Adrenal gland (tissue), 12 donors: ENCODE measurements around the gene ACTN1. TPM values are rescaled to one million over a fixed set of nuclear protein-coding genes. Genes with fewer than 3 reads are reported as not detected.

Experiments
- DNase-seq, 7 donors: peaks; one replicate each; pipeline ENCODE4 v3.0.0-alpha.2; 2019 to 2020
- H3K27ac ChIP-seq, 5 donors: fragments of 200-600 bp; sonication (generic) in 4 of 5; 1 replicate in 3 of 5; 2 replicates in 2 of 5; pipeline versions ENCODE4 v1.5.1 to v1.8.0; 2016 to 2020; ENCODE audit warnings: mild to moderate bottlenecking in 1 of 5
- H3K27me3 ChIP-seq: fragments of 200-600 bp; 2 replicates; pipeline ENCODE4 v1.8.0; 2021
- H3K36me3 ChIP-seq, 2 donors: fragments of 200-600 bp; replicated peaks in 1 of 2; 1 replicate in 1 of 2; 2 replicates in 1 of 2; pipeline versions ENCODE4 v1.5.1 to v1.8.0; 2018 to 2022
- H3K4me1 ChIP-seq, 2 donors: fragments of 200-600 bp; replicated peaks in 1 of 2; 1 replicate in 1 of 2; 2 replicates in 1 of 2; pipeline versions ENCODE4 v1.5.1 to v1.8.0; 2018 to 2021
- H3K4me3 ChIP-seq, 4 donors: fragments of 200-600 bp; sonication (generic) in 3 of 4; one replicate each; pipeline ENCODE4 v1.5.1; 2016 to 2018
- H3K9me3 ChIP-seq, 3 donors: fragments of 200-600 bp; sonication (generic) in 1 of 3; replicated peaks in 1 of 3; 1 replicate in 2 of 3; 2 replicates in 1 of 3; pipeline versions ENCODE4 v1.5.1 to v1.8.0; 2016 to 2021
- CTCF ChIP-seq, 6 experiments: fragments of 450-650 bp in 4 of 6; fragments of 200-600 bp in 2 of 6; sonication (generic) in 1 of 6; IDR thresholded peaks; 1 replicate in 5 of 6; 2 replicates in 1 of 6; pipeline versions ENCODE4 v1.5.1 to v1.8.0; 2016 to 2021; ENCODE audit warnings: antibody characterized with exemption in 6 of 6, mild to moderate bottlenecking in 2 of 6, moderate library complexity in 1 of 6
- POLR2A ChIP-seq, 2 donors: fragments of 450-650 bp; IDR thresholded peaks; one replicate each; pipeline ENCODE4 v1.6.1; 2017; ENCODE audit warnings: antibody characterized with exemption in 2 of 2, mild to moderate bottlenecking in 2 of 2, moderate library complexity in 1 of 2
- WGBS, 4 donors: extraction: QIAGEN DNeasy Blood & Tissue Kit in 2 of 4; methylation state at CpG; one replicate each; pipeline versions ENCODE4 v1.1.5 to v1.1.7; 2013 to 2017; 5-methylcytosine and 5-hydroxymethylcytosine counted together
- intact Hi-C, 2 donors: fragments of 100-400 bp; cut with DNase I; formaldehyde crosslinking; loops; one replicate each; pipeline versions ENCODE4 v1.14.1 to v1.15.0; 2022 to 2023
- polyA plus RNA-seq, 3 donors: library from polyadenylated mRNA; stranded (reverse); fragments of 200-250 nt in 2 of 3; fragments of 350-450 nt in 1 of 3; fragmentation: Illumina TruSeq in 1 of 3; extraction: RNeasy Lipid Tissue Mini Kit (QIAGEN cat#74804) in 1 of 3; gene quantifications; one replicate each; pipeline ENCODE4 v1.2.3, GENCODE V29; 2013 to 2014
- total RNA-seq, 9 donors: library from RNA; depleted of rRNA in 4 of 9; stranded (reverse); fragments of >200 nt in 4 of 9; fragments of 120-200 nt in 1 of 9; fragmentation: NEBNext Ultra II Directional in 1 of 9; extraction: Animal tissue kit (Norgen Biotek cat#: 25700) in 1 of 9; gene quantifications; one replicate each; pipeline versions ENCODE4 v1.1.0 to v1.2.4, GENCODE V29; 2013 to 2023
- donor health status: healthy with polysubstance abuse.
- donor health status: Bipolar disorder and iron deficiency.
- donor health status: DM: yes; HTN: yes; CAD: no.
- donor health status: DM: no; HTN: no; CAD: no.
- donor health status: DM: no; HTN: no; CAD: no.
- donor health status: DM: yes; HTN: yes; CAD: no.

ACTN1 gene
- total and polyA plus RNA-seq, 12 donors: 11.6 to 180 (median 74.3) TPM

DNA sequence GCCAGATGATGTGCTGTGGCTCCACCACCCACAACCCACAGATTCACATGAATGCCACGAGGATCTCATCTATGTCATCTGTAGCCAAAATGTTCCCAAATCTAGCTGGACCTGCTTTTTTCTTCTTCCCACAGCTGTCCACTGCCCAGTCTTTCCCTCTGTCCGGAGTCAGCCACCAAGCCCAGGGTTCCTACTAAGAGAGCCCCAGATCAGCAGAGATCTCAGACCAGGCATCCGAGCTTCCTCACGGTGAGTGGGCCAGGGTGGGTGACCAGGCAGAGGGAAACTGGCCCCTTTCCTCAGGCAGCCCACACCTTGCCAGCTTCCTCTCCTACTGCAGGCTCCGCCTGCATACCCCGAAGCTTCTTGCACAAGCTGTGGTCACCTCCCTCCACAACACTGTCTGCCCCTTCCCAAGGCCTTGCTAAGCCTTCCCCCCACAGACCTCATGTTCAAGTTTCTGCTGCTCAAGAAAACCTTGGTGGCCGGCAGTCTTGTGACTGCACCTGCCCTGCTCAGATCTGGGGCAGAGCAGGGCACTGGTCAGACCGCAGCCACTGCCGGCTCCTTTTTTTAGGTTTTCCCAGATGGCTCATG lies 81.4 kb downstream of the ACTN1 start:
- no peaks in the 10 kb centered on the region for H3K27me3 ChIP-seq
- intact Hi-C loops: no loop called here
- TF ChIP-seq CTCF (IDR thresholded peaks at IDR 0.05) (no peak), POLR2A (IDR thresholded peaks at IDR 0.05) (no peak)
- no peaks in the 10 kb centered on the region for H3K9me3 ChIP-seq
- H3K27ac ChIP-seq: no peak overlapping the region
- no peak overlapping the region for H3K4me3 ChIP-seq
- 75 to 90% (median 85%) methylated on average over 9 of the region's 9 CpGs for WGBS, 4 donors
- peaks cover 0 to 61% of the 10 kb centered on the region in 2 donors for H3K36me3 ChIP-seq
- H3K4me1 ChIP-seq: no peaks in the 10 kb centered on the region
- no peak for DNase-seq

DNA sequence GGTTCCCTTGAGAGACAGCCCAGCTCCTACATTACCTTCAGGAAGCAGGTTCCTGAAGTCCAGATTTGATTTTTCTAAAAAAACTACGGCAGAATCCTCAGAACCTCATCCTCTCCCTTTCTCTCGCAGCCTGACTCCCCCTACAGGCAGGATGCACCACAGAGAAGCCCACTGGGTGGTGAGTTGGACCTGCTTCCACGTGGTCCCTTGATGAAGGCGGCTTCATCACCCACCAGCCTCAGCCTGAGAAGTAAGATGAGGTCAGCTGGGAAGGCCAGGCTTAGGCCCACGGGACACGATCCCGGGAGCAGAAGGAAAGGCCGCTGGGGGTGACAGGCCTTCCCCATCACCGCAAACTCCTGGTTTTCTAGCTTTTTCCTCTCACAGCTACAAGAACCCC lies 83.0 kb downstream of the ACTN1 start:
- H3K4me1 ChIP-seq: no peaks in the 10 kb centered on the region
- H3K27ac ChIP-seq: no peak overlapping the region
- no peak for DNase-seq
- TF ChIP-seq POLR2A (IDR thresholded peaks at IDR 0.05) (no peak), CTCF (IDR thresholded peaks at IDR 0.05) (no peak)
- intact Hi-C loops: no loop called here
- H3K36me3 ChIP-seq: peaks cover 0 to 61% of the 10 kb centered on the region in 2 donors
- H3K27me3 ChIP-seq: no peaks in the 10 kb centered on the region
- H3K9me3 ChIP-seq: no peaks in the 10 kb centered on the region
- 91 to 97% (median 93%) methylated on average over 8 to 9 of the region's 9 CpGs for WGBS, 4 donors
- no peak overlapping the region for H3K4me3 ChIP-seq

DNA sequence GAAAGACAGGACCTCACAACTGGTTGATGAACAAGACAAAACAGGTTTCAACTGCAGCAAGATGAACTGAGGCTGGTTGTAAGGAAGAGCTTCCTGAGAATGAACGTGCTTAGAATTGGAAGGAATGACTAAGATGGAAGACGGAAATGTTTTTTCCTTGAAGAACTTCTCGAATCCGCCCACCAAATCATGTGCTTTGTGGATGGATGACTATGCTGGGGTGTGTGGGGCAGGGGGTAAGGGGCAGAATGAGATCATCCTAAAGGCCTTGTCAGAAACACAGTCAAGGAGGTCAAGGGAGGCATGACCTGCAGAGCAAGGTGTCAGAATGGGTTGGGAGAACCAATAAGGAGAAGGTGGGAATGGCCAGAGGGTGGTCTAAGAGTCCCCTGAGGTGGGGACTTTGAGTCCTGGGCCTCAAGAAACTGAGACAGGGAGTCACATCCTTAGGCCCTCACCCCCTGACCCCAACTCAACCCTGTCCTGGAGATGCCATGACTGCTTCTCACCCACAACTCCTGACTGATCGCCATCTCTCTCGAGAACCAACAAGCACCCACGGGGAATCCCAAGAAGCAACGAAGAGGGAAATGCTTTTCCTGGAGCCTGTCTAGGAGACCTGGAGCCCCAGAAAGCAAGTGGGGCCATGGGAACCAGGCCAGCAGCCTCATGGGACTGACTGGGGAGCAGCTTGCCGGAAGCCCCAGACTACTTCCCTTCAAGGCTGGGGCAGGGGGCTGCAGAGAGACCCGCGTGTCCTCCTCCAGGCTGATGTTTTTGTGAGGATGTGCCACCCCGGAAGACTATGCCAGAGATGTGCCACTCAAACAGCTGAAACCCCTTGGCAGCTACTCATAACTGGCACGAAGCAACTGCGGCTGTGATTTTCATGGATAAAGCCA lies 84.0 kb downstream of the ACTN1 start:
- DNase-seq: no peak
- WGBS, 4 donors: 92 to 95% (median 93%) methylated on average over 12 to 14 of the region's 14 CpGs
- Histone ChIP-seq H3K4me3 (no peak overlapping the region), H3K27me3 (no peaks in the 10 kb centered on the region), H3K4me1 (no peaks in the 10 kb centered on the region), H3K27ac (no peak overlapping the region), H3K9me3 (no peaks in the 10 kb centered on the region), H3K36me3 (peaks cover 0 to 61% of the 10 kb centered on the region in 2 donors)
- no peak for TF ChIP-seq POLR2A (IDR thresholded peaks at IDR 0.05)
- TF ChIP-seq CTCF (IDR thresholded peaks at IDR 0.05): no peak
- intact Hi-C loops: no loop called here

GRCh38 chr14:68894123-68894522 lies 85.0 kb downstream of the ACTN1 start:
- H3K36me3 ChIP-seq: peaks cover 0 to 66% of the 10 kb centered on the region in 2 donors
- no peak overlapping the region for H3K27ac ChIP-seq
- no peaks in the 10 kb centered on the region for H3K27me3 ChIP-seq
- 68 to 86% (median 74%) methylated on average over 5 to 6 of the region's 6 CpGs for WGBS, 4 donors
- H3K4me1 ChIP-seq: no peaks in the 10 kb centered on the region
- H3K4me3 ChIP-seq: no peak overlapping the region
- DNase-seq: peak in 2 of 7 donors; percentile 41 to 65
- H3K9me3 ChIP-seq: no peaks in the 10 kb centered on the region
- TF ChIP-seq POLR2A (IDR thresholded peaks at IDR 0.05) (no peak), CTCF (IDR thresholded peaks at IDR 0.05) (no peak)
- intact Hi-C loops: no loop called here
